Gastroesophageal sphincter (tissue), 3 donors: ENCODE data around the gene KCNMA1.

ENCODE experiments used
- EP300 ChIP-seq: sonication (generic); formaldehyde crosslinking; IDR thresholded peaks from one replicate; pipeline ENCODE4 v1.6.1; 2017; ENCODE audit warnings: antibody characterized with exemption, mild to moderate bottlenecking
- POLR2A ChIP-seq, 2 donors: fragments of 450-650 bp; IDR thresholded peaks; one replicate each; pipeline ENCODE4 v1.6.1; 2017; ENCODE audit warnings: antibody characterized with exemption in 2 of 2, mild to moderate bottlenecking in 2 of 2, moderate library complexity in 1 of 2
- POLR2AphosphoS5 ChIP-seq: sonication (generic); formaldehyde crosslinking; IDR thresholded peaks from one replicate; pipeline ENCODE4 v1.6.1; 2017; ENCODE audit warnings: antibody characterized with exemption
- TF ChIP-seq, protein P1 (sequence below), 4 experiments: fragments of 200-600 bp in 2 of 4; fragments of 450-650 bp in 2 of 4; sonication (generic) in 1 of 4; IDR thresholded peaks; one replicate each; pipeline ENCODE4 v1.5.1; 2017 to 2019; ENCODE audit warnings: antibody characterized with exemption in 4 of 4, mild to moderate bottlenecking in 2 of 4, moderate library complexity in 2 of 4

DNA sequence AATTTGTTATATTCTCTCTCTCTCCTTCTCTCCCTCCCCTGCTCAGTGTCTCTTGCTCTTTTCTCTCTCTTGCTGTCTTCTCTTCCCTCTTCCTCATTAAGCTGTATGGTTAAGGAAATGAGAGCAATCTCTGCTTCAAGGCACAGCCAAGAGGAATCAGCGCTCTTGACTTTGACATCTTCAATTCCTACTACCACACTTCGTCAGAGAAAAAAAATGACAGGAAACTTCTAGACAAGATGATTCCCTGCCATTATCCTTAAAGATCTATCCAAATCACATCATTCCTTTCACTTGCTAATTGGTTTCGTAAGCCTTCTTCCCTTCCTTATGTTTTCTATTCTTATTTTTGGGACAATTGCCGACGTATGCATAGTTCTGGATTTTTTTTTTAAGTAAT is 425.0 kb downstream of the KCNMA1 start:
- TF ChIP-seq EP300 (no peak), POLR2A (IDR thresholded peaks at IDR 0.05) (no peak), POLR2AphosphoS5 (no peak)
- TF ChIP-seq, protein P1, sequence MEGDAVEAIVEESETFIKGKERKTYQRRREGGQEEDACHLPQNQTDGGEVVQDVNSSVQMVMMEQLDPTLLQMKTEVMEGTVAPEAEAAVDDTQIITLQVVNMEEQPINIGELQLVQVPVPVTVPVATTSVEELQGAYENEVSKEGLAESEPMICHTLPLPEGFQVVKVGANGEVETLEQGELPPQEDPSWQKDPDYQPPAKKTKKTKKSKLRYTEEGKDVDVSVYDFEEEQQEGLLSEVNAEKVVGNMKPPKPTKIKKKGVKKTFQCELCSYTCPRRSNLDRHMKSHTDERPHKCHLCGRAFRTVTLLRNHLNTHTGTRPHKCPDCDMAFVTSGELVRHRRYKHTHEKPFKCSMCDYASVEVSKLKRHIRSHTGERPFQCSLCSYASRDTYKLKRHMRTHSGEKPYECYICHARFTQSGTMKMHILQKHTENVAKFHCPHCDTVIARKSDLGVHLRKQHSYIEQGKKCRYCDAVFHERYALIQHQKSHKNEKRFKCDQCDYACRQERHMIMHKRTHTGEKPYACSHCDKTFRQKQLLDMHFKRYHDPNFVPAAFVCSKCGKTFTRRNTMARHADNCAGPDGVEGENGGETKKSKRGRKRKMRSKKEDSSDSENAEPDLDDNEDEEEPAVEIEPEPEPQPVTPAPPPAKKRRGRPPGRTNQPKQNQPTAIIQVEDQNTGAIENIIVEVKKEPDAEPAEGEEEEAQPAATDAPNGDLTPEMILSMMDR (IDR thresholded peaks at IDR 0.05) = no peak
